ENCODE results near the gene OSBP2. TPM values are rescaled to one million over a fixed set of nuclear protein-coding genes. Genes with fewer than 3 reads are reported as not detected.

The OSBP2 gene
- total RNA-seq, 1 donor from 2014 or later, result 2.4 TPM

GRCh38 chr22:30857791-30858190 lies 163.1 kb downstream of the OSBP2 start:
- Mint-ChIP-seq H3K27me3 (ENCODE audit: low read depth) (peaks cover 2% of the 10 kb centered on the region), H3K36me3 (ENCODE audit: low read depth) (peaks cover 4% of the 10 kb centered on the region), H3K9me3 (ENCODE audit: low read depth) (peaks cover 8% of the 10 kb centered on the region), H3K4me1 (ENCODE audit: low read depth) (no peaks in the 10 kb centered on the region), H3K27ac (ENCODE audit: unreplicated experiment) (no peak overlapping the region), H3K4me3 (ENCODE audit: unreplicated experiment) (no peak overlapping the region)
- no peak for TF ChIP-seq CTCF (IDR thresholded peaks at IDR 0.05)
- no peak for DNase-seq (ENCODE audit: low spot score)

- Mint-ChIP-seq H3K9me3 (ENCODE audit: low read depth) (peaks cover 3% of the 10 kb centered on the region), H3K36me3 (ENCODE audit: low read depth) (no peaks in the 10 kb centered on the region), H3K27ac (ENCODE audit: unreplicated experiment) (no peak overlapping the region), H3K4me1 (ENCODE audit: low read depth) (no peaks in the 10 kb centered on the region), H3K4me3 (ENCODE audit: unreplicated experiment) (no peak overlapping the region), H3K27me3 (ENCODE audit: low read depth) (no peaks in the 10 kb centered on the region)
- no peak for TF ChIP-seq CTCF (IDR thresholded peaks at IDR 0.05)
- no peak for DNase-seq (ENCODE audit: low spot score)
These were observed 164.5 kb downstream of the OSBP2 start for GRCh38 chr22:30858976-30859713.

- Mint-ChIP-seq H3K36me3 (ENCODE audit: low read depth) (no peaks in the 10 kb centered on the region), H3K4me1 (ENCODE audit: low read depth) (no peaks in the 10 kb centered on the region), H3K4me3 (ENCODE audit: unreplicated experiment) (no peak overlapping the region), H3K27me3 (ENCODE audit: low read depth) (no peaks in the 10 kb centered on the region), H3K27ac (ENCODE audit: unreplicated experiment) (no peak overlapping the region), H3K9me3 (ENCODE audit: low read depth) (peaks cover under 1% of the 10 kb centered on the region)
- DNase-seq (ENCODE audit: low spot score), result no peak
- no peak for TF ChIP-seq CTCF (IDR thresholded peaks at IDR 0.05)
These were observed 165.0 kb downstream of the OSBP2 start for GRCh38 chr22:30859714-30860095.

GRCh38 chr22:30860176-30861105 lies 165.8 kb downstream of the OSBP2 start:
- H3K27ac Mint-ChIP-seq (ENCODE audit: unreplicated experiment), result no peak overlapping the region
- H3K27me3 Mint-ChIP-seq (ENCODE audit: low read depth), result no peaks in the 10 kb centered on the region
- no peaks in the 10 kb centered on the region for H3K36me3 Mint-ChIP-seq (ENCODE audit: low read depth)

More at GRCh38 chr22:30860176-30861105, 165.8 kb downstream of the OSBP2 start:
- Mint-ChIP-seq H3K4me3 (ENCODE audit: unreplicated experiment) (no peak overlapping the region), H3K4me1 (ENCODE audit: low read depth) (no peaks in the 10 kb centered on the region), H3K9me3 (ENCODE audit: low read depth) (no peaks in the 10 kb centered on the region)
- no peak for TF ChIP-seq CTCF (IDR thresholded peaks at IDR 0.05)
- DNase-seq (ENCODE audit: low spot score), result no peak
